ENCODE results near the gene DRD3.

The DRD3 gene

DNA sequence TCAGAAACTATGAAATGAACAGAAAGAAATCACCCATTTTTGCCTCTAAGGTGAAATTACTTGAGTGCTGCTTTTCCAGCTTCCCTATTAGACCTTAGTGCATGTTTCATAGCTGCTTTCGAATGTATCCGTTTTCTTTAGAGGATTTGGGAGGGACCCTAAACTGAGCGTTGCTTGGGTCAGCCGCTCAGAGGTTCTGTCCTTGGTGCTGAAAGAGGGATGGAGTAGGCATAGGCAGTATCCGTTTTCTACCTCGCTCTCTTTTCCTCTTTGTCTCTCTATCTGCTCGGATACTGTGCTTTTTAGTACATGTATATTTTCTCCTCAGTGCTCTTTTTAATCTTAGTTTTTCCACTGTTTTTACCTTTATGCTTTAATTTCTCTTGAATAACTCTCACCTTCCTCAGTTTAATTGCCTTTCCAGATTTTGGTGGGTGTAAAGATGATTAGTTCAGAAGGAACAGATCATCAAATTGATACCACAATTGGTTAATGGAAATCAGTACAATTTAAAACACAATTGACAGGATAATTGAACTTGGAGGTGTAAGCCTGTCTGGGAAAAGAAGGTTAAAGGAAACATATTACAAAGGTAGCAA, at the start of gene DRD3:
TSS of gene DRD3 (minus strand) at position 283 of the 599 bp plus-strand sequence. CDS start 7,060 bp downstream, outside the sequence.
- DNase-seq, result no peak

DNA sequence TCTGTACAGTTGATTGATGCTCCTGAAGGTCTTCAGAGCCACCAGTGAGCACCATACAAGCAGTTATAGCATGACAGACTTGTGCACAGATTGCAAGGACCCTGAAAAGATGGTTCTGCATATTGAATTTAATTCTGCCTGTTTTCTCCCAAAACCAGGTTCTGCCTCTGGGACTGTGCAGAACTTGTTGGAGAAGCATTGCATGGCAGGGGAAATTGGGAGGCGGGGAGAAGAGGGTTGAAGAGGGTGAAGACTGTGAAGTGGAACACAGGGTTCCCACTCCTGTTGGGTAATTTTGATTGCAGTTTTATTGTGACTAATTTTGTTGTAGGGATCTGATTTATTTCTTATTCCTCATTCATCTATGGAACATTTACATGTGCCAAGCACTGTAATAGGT, 48.2 kb upstream of the DRD3 start:
- no peak for DNase-seq

DNA sequence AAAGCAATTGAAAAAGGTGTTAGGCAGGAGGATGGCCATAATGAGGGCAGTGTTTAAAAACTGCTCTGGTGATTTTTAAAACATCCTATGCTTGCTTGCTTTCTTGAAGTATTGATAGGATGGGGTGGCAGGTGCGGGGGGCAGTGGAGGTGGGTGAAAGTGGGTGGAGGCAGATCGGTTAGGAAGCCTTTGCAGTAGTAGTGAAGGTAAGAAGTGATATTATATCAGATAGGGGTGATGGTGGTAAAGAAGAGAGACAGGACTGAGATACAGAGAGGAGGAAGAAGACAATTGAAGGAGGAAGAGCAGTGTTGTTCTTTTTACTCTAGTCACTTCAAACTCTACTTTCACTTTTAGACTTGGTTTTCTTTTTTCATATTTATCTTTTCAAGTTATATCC, 47.5 kb upstream of the DRD3 start:
- DNase-seq, result no peak

DNA sequence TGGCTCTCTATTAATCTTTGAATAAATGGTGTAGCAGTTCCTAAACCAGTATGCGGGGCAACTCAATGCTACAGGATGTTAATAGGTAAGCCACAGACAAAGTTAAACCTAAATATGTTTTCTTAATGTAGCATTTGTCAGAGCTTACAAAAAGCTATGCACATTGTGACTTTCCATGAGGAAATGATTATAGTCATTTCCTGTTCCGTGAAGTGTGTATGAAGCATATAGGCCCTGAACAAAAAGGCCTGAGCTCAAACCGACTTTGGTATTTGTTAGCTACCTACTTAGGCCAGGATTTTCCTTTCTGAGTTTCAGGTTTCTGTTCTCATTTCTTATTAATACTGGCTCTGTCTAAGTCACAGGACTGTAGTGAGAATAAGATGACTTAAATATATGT, 44.3 kb upstream of the DRD3 start:
- DNase-seq, result no peak

DNA sequence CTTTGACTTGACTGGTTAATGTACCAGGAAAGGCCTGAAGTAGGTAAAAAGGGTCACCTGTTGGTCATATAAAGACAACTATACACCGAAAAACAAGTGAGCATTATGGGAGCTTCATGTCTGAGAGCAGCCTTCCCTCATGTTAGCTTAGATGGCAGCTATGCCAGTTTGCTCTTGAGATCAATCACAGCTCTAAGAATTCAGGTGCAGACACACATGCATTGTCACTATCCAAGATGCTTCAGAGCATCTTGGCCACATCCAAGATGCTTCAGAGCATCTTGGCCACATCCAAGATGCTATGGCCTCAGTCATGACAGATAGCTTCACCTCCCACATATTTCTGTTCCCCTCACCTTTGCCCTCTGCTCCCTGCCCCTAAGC, 43.0 kb upstream of the DRD3 start:
- DNase-seq, result no peak

DNA sequence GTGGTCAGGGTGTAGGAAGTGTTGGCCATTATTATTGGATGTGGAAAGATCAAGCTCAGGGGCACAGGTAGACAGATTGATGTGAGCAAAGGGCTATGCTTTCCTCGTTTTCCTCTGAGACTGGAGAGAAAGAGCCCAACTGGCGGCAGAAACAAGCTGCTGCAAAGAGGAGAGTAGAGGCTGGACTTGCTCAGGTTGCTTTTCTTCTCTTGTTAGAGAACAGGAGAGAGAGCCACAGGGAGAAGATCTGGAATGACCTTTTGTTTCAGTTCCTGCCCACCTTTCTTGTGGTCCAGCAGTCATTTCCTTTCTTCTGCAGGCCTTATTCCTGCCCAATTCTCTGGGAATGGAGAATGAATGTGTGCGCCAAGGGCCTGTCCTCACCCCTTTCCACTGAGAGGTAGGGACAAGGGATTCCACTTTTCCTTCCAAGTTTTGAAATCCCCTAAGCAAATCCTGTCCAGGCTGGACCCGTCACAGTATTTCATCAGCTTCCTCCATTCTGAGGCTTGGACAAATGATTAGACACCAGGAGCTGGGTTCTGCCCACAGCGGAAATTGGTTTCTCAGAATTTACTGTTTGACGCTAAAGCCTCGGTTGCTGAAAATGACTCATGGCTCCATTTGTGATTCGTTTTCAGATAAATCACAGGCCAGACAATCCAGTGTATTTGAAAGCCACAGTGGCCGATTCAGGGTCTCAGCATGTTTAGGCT, 42.5 kb upstream of the DRD3 start:
- no peak for DNase-seq

DNA sequence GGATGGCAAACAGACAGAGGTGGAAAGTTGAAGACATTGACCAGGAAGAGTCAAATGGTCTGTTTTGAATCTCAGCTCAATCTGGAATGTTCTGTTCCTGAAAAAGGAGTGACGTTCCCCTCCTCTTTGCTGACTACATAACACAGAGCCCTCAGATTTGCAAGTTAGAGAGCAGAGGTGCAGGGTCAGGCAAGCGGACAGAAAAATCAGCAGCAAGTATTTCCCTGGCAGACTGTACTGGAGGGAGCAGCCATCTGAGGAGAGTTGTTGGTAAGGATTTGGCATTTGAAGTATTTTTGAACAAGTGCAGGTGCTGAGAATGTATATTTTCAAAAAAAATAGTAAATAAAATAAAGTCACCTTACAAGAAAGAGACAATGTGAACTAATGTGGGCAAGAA, 40.9 kb upstream of the DRD3 start:
- DNase-seq, result no peak

DNA sequence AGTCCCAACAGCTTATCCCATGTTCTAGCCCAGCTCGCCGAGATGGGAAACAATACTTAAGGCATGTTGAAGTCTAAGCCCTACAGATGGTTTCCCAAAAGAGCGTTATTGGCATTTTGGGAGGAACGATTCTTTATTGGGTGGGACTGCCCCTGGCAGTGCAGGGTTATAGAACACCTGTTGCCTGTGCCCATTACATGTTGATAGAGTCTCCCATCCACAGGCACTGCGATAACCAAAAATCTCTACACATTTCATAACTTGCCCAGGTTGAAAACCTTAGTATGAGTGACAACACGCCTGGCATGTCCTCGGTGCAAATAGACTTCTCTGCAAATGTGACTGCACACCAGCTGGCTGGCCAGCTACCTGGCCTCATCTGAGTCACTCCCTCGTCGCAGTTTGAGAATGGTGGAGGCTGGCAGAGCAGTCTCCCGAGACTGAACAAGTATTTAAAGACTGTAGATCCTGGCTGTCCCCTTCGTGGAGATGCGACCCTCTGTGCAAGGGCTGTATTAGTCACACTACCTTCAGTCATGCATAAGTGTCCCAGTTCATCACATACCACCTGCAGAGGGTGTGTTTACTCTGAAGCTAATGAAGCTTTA, 39.8 kb upstream of the DRD3 start:
- DNase-seq, result no peak

DNA sequence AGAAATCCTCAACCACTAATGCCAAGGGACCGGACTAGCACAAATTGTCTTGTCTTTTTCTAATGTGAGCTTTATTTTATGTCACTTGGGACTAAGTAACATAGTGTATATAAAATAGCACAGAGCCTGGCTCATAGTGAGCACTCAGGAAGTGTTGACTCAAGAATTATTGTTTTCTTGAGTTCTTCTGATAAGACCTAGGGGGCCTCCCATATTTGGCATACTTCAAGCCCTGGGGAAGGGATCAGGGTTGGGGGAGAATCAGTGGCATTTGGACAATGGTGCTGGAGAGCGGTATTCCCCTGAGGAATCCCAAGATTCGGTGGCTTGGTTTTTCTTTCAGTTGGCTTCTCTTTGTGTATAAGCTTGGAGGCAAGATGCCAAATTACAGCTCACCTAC, 39.2 kb upstream of the DRD3 start:
- no peak for DNase-seq

DNA sequence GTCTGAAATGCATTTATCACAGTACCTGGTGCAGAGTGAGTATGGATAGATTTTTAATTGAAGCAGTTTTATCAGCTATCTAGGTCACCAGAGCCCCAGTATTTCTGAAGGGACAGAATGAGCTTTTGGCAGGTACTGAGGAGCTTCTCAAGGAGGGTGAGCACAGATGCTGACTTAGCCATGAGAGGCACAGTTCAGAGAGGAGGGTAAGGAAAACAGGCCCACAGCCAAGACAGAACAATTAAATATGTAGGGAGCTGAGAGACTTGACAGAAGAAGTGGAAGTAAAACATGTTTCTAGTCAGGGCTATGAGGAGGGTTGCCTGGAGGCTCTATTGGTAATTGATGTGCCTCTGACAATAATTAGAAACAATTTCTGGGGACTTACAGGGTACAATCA, 38.4 kb upstream of the DRD3 start:
- no peak for DNase-seq

DNA sequence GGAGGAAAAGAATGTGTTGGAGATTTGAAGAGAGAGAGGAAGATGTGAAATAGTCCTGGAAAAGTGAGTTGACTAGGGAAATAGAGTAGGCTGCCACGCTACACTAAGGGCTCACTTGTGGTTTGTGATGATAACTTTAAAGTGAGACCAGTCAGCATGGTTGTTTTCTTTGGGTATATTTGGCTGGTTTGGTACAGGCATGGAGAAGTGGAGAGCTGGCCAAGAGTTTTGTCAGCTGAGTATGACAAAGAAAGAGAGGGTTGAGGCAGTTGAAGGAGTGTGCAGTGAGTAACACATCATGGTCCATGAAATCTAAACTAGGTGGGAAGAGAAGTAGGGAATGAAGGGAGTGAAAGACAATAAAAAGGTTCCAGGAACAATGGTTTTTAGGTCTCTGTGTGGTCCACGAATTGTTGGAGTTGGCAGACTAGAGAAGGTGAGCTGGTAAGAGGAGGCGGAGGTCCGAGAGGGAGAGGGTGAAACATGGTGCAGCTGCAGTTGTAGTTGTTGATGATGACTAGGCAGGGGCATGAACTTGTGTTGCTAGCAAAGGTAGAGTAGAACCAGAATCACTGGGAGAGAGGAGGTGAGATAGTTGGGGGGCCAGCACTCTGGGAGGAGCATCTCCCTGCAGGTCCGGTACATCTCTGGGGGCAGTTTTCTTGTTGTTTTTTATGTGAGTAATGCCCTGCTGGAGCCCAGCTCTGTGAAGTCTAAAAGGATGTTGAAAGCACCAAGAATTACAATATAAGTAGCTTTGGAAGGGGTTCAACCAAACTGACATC, 37.5 kb upstream of the DRD3 start:
- DNase-seq, result no peak

DNA sequence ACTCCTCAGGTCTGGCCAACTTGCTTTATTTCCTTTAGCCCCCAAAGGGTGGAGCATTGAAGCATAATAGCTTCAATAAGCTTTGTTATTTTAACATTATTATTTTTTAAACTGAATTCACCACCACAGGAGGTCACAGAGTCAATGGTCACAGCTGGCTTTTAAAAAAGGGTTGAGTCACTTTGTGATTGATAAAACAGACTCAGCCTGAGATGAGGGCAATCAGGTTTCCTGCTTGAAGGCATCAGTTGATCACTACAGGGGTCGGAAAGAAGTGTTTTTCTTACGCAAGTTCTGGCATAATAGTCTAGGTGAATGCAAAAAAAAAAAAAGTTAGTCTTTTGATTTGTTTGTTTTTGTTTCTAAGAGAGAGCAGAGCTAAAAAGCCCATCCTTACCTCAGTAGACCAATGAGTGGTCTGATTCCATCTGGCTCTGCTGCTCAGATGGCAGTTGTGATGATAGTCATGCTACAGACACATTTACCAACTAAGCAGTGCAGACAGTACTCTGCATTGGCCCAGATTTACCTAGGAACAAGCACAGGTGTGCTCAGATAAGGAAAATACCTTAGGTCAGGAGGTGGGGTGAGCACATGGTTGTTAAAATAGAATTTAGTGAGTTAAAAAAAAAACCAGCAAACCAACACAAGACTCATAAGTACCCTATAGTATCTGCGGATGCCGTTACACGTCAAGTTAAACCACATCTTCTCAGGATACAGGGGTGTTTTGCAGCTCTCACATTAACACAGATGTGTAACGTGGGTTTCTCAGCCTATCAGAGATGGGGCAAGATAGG, 35.9 kb upstream of the DRD3 start:
- no peak for DNase-seq

DNA sequence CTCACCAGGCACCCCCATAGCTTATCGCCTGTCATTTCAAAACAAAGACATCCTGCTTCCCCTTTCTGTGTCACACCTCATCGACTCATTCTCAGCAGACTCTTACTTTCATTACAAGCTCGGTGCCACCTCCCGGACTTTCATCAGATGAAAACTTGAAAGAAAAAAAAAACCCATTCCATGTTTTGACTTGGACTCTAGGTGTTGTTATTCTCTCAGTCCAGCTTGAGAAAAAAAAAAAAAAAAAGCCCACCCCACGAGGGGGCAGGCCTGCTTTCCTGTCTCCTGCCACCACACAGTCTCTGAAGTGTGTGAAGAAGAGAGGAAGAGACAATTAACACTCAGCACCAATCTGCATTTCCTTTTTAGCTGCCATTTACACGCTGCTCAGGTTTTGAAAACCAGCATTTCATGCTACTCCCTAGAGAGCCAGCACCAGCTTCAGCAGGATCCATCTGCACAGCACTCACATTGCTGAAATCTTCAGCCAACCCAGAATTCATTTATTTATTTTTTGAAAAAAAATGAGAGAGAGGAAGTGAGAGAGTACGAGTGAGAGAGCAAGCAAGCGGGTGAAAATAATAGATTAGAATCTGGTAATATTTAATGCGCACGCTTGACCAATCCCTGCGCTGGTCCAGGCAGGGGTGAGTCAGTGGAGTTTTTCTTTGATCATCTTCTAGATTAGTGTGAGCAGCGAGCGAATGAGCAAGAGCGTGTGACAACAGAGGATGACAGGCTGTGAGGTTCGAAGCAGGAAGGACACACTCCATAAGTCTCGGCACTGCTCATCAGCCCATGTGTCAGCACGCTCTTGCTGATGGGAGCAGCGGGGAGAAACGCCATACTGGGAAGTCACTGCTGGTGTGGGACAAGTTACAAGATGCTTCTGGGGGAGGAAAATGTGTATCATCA, 35.0 kb upstream of the DRD3 start:
- DNase-seq, result no peak

DNA sequence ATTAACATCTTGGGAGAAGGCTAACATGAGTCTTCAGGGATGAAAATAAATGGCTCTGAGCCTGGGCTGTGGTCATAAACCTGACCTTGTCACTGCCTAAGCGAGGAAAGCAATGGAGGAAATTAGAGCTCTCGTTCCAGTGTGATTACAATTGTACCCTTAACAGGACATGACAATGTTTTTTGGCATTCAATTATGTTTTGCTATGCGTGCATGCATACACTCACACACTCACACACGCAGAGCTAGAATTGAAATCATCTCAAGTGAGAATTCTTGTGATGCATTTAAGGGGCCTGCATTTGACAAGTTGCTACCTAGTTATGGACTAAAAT, 34.4 kb upstream of the DRD3 start:
- DNase-seq, result no peak

DNA sequence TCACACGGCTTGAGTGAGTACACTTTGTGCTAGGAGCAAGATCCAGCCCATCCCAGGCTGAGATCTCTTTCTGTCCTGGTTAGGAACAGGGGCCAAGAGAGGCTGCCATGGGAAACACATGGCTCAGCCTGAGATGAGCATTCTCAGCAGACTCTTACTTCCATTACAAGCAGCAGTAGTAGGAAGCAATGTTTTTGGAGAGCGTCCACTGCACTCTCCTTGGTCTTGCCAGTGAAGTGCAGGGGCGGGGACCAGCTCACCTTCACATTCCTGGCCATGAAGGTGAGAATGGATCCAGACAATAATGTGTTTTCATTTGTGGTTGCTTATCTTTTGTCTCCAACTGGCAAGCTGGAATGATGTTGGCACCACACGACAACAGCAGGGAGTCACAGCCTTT, 33.8 kb upstream of the DRD3 start:
- DNase-seq, result no peak

DNA sequence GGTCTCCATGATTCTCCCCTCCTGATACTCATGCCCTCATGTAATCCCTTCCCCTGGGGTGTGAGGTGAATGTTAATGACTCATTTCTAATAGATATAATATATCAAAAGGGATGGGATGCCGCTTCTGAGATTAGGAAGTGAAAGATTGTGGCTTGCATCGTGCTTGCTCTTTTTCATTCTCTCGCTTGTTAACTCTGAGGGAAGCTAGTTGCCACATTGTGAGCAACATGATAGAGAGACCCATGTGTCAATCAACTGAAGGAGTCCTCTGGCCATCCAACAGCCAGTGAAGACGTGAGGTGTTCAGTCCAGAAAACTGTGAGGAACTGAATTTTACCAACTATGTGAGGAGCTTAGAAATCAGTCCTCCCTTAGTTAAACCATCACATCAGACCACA, 28.9 kb upstream of the DRD3 start:
- DNase-seq, result no peak

DNA sequence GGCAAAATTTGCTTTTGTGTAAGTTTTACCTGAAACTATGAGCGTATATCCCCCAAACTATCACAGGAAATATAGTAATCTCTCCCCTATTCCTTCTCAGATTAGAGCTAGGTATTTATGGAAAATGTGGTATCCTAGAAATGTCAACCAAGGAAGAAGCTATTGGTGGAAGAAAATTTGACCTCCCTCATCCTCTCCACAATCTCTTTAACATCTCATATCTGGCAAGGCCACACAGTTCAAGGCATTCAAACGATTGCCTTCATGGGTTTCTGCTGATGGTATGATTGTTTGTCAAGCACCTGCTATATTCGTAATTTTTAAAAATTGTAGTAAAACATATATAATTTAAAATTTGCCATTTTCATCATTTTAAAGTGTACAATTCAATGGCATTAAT, 27.5 kb upstream of the DRD3 start:
- DNase-seq, result no peak

DNA sequence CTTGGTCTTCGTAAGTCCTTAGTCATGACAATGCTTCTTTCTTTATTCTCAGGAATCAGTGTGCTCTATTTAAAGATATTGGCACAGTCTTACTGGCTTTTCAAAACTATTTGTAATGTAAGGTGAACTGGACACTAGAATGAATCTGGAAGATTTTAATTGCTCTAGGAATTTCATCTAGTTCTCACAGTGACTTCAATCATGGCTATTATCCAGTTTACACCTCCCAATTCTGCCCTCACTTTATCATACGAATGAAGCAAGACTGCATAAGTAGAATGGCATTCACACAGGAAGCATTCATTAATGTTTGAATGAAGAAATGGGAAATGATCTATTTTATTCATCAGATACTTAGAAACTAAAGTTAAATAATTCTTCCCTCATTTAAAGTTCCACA, 26.7 kb upstream of the DRD3 start:
- DNase-seq, result no peak

DNA sequence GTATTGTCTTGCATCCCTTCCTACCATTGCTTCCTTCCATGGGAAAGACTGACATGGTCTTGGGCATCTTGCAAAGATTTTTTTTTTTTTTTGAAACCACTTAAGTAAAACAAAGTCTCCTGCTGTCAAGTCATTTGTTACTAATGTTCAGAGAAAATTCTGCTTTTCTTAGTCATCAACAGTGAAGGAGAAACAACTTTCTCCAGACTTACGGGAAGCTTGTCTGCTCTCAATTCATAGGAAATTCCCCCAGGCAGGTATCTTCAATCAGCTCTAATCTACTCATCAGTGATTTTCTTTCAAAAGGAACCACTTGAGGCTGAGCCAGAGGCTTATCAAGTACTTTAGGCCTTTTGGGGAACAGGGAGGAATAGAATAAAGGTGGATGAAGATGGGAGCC, 15.9 kb upstream of the DRD3 start:
- DNase-seq, result no peak

DNA sequence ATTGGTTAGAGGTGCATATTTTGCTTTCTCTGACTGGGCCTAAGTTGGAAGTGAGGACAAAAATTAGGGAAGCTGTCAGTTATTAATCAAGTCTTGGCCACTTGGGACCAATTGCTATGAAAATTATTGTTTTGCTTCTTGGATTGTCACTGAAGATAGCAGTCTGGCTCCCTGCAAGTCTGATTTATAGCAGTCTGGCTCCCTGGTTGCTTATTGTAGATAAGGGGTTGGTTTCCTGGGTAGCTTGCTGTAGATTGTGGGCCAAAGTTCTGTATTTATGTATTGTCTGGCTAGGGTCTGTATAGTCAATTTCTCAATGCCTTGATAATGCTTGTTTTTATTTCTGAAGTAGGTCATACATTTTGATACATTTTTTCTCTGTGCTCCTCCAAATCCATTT, 13.3 kb upstream of the DRD3 start:
- DNase-seq, result no peak

DNA sequence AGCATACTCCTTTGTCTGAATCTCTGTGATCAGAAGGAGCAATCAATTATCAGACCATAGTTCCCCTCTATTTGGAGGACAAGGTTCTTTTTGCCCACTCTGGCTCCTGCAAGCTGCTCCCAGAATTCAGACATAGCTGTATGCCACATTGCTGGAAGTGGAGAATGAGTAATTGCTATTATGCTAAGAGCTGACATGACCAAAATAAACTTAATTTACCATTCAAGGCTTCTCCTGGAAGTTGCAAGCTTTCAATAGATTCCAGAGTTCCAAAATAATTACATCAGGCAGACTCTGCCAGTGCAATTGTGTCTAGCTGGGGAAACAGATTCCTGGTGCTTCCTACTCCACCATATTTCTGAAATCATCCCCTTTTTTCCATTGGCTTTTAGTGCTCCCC, 7.6 kb upstream of the DRD3 start:
- DNase-seq, result no peak

DNA sequence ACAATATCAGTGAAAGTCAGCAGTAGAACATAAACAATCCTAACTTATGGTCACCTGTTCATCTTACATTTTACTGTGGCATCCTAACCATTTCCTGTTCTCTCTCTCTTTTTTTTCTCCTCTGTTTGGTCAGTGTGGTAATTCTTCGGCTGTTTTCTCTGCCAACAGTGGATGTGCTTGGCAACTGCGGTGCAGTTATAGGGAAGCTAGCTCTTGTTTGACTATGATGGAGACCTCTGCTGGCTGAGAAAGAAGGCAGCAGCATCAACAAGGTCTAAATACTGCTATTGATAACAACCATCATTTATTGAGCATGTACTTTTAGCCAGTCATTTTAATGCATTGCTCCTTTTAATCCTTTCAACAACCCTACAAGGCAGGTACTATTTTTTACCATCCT, 723 bp upstream of the DRD3 start:
- DNase-seq, result no peak
